Measurements from ENCODE around the gene MARS1.

Gene MARS1

DNA sequence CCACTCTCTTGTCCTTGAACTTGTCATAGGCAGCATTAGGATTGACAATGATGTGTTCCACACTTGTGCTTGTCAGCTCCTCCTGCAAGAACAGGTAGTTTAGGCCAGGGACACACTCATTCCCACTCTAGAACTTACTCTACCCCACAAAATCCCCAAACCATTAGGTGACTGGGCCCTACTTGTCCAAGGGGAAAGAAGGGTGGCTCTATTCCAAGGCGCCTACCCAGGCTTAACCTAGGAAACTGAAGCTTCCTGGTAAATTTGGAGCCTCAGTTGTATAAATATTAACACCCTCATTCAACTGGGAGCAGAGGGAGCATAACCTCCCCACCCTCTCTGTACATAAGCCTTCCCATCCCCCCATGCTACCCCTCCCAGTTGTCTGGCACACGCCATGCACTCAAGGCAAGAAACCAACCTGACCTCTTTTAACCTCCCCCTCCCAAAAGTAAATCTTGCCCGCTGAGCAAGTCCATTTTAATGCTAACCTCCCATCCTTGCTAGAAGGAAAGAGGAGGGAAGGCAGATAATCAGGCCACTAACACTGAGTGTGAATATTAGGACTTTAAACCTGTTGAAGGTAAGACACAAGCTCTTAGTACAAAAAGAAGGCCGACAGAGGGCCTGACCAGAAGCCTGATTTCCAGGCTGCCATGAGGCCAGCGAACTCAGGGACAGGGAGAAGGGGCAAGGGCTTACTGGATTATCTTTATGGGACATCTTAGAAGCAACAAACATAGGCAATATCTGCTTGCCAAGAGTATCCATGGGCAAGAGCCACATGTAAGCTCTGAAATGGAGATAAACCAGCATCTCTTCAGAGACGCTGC is 48.1 kb downstream of the MARS1 start:
- TF ChIP-seq, protein P1, sequence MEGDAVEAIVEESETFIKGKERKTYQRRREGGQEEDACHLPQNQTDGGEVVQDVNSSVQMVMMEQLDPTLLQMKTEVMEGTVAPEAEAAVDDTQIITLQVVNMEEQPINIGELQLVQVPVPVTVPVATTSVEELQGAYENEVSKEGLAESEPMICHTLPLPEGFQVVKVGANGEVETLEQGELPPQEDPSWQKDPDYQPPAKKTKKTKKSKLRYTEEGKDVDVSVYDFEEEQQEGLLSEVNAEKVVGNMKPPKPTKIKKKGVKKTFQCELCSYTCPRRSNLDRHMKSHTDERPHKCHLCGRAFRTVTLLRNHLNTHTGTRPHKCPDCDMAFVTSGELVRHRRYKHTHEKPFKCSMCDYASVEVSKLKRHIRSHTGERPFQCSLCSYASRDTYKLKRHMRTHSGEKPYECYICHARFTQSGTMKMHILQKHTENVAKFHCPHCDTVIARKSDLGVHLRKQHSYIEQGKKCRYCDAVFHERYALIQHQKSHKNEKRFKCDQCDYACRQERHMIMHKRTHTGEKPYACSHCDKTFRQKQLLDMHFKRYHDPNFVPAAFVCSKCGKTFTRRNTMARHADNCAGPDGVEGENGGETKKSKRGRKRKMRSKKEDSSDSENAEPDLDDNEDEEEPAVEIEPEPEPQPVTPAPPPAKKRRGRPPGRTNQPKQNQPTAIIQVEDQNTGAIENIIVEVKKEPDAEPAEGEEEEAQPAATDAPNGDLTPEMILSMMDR (IDR thresholded peaks at IDR 0.05; ENCODE audit: low read depth, low read length, missing control alignments) = no peak
- DNase-seq (ENCODE audit: low read depth) = no peak
- no peak overlapping the region for H3K4me3 ChIP-seq (ENCODE audit: low read depth, low read length)

DNA sequence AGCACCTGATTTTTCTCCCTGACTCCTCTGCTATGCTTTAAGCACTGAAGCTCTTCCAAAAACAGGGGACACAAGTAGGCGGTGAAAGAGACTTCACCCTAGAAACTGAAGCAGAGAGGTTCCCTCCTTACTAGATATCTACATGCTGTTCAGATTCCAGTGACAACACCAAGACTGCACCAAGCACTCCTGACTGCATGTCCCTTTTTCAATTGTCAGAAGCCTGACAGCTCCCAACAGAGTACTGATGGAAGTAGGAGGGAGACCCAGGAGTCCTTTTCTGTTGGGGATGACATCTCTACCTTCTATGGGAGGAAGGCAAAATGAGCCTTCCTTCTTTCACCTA is 48.7 kb downstream of the MARS1 start:
- no peak overlapping the region for H3K4me3 ChIP-seq (ENCODE audit: low read depth, low read length)
- TF ChIP-seq, protein P1 (IDR thresholded peaks at IDR 0.05; ENCODE audit: low read depth, low read length, missing control alignments) = no peak
- DNase-seq (ENCODE audit: low read depth) = no peak

DNA sequence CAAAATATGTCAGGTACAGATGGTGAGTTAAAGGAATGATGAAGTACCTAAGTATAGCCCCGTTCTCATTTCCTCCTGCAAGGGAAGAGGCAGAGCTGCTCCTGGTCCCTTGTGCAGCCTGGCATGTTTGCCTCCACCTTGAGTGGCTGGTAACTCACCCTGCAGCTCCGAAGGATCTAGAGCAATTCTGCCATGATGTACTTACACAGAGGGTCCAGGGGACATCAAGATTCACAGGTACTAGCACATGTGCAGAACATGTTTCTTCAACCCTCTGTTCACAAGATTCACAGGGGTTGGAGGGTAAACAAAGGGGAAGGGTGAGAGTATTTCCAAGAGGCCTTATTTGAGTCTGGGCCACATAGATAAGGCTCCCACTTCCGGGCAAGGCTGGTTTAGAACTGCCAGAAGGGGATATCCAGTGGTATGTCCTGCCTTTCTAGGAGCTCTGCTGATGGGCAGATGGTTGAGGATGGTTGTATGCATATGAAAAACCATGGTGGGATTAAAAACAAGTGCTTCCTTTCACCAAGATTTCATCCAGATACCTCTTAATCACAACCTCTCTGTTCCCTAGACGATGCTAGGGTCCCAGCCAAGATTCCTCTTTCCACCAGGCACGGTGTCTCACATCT is 51.4 kb downstream of the MARS1 start:
- DNase-seq (ENCODE audit: low read depth) = no peak
- no peak overlapping the region for H3K4me3 ChIP-seq (ENCODE audit: low read depth, low read length)
- TF ChIP-seq, protein P1 (IDR thresholded peaks at IDR 0.05; ENCODE audit: low read depth, low read length, missing control alignments) = no peak

- H3K4me3 ChIP-seq (ENCODE audit: low read depth, low read length) = no peak overlapping the region
- TF ChIP-seq, protein P1 (IDR thresholded peaks at IDR 0.05; ENCODE audit: low read depth, low read length, missing control alignments) = no peak
- no peak for DNase-seq (ENCODE audit: low read depth)
Observed at GRCh38 chr12:57541001-57541400, 53.1 kb downstream of the MARS1 start.

DNA sequence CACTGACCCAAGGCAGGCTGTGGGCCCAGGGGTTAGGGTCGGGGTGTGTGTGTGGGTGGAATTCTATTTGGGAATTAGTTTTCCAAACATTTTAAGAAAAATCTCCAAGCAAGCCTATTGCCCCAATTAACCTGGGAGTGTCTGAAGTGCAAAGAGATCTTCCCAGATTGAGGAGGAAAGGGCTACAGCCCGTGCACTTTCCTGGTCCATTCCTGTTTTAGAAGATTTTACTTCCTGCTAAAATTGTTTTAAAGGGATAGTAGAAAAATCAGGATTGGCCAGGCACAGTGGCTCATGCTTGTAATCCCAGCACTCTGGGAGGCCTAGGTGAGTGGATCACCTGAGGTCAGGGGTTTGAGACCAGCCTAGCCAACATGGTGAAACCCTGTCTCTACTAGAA is 53.8 kb downstream of the MARS1 start:
- TF ChIP-seq, protein P1 (IDR thresholded peaks at IDR 0.05; ENCODE audit: low read depth, low read length, missing control alignments) = no peak

DNA sequence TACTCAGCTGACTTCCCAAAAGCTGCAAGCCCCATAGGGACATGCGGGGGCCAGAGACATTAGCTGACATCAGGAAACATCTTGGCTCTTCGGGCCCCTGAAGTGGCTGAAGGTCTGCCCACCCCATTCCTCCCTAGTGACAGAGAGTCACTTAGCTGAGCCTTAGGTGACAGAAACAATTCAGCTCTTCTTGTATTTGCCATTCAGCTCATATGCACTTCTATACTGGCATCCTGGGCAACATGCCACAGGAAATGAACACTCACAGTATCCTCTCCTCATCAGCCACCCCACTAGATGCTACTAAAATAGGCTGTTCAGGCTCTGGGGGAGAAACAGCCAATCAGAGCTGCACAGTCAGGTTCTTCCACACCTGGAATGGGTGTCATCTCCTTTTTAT is 55.7 kb downstream of the MARS1 start:
- DNase-seq (ENCODE audit: low read depth) = no peak
- TF ChIP-seq, protein P1 (IDR thresholded peaks at IDR 0.05; ENCODE audit: low read depth, low read length, missing control alignments) = no peak
- no peak overlapping the region for H3K4me3 ChIP-seq (ENCODE audit: low read depth, low read length)

More for the DNA sequence above, 53.8 kb downstream of the MARS1 start:
- no peak overlapping the region for H3K4me3 ChIP-seq (ENCODE audit: low read depth, low read length)
- no peak for DNase-seq (ENCODE audit: low read depth)

Measured in GM12864 (cell line).